Mesendoderm (in vitro differentiated cells): Measurements from ENCODE around the gene HERC3.

Source experiments
- DNase-seq: peaks from one replicate; pipeline ENCODE4 v3.0.0; 2013
- H2AK5ac ChIP-seq: 2 replicates; pipeline ENCODE4 v1.6.1; 2013; ENCODE audit warnings: low read length, inconsistent platforms
- H2BK120ac ChIP-seq: 2 replicates; pipeline ENCODE4 v1.6.1; 2013; ENCODE audit warnings: low read depth, mild to moderate bottlenecking, low read length, moderate library complexity, mixed read lengths
- H2BK15ac ChIP-seq: replicated peaks from 2 replicates; pipeline ENCODE4 v1.6.1; 2013; ENCODE audit warnings: low read depth, mild to moderate bottlenecking, moderate library complexity
- H2BK5ac ChIP-seq: 2 replicates; pipeline ENCODE4 v1.6.1; 2013; ENCODE audit warnings: low read length, inconsistent platforms
- H3K18ac ChIP-seq: 2 replicates; pipeline ENCODE4 v1.6.1; 2013; ENCODE audit warnings: mild to moderate bottlenecking, low read length, mixed read lengths
- H3K23ac ChIP-seq: one replicate; pipeline ENCODE4 v1.6.1; 2013; ENCODE audit warnings: low read length
- H3K27ac ChIP-seq: 2 replicates; pipeline ENCODE4 v1.5.1; 2013; ENCODE audit warnings: low read depth, mild to moderate bottlenecking, inconsistent platforms, low read length, moderate library complexity
- H3K27me3 ChIP-seq: 2 replicates; pipeline ENCODE4 v1.6.1; 2013; ENCODE audit warnings: low read length, control low read depth, mild to moderate bottlenecking, inconsistent platforms; ENCODE audit not compliant: insufficient read depth, poor library complexity
- H3K36me3 ChIP-seq: 2 replicates; pipeline ENCODE4 v1.6.1; 2013; ENCODE audit warnings: low read length, inconsistent platforms; ENCODE audit not compliant: control insufficient read depth, insufficient read depth
- H3K4ac ChIP-seq: one replicate; pipeline ENCODE4 v1.6.1; 2013; ENCODE audit warnings: low read depth, mild to moderate bottlenecking, low read length, moderate library complexity
- H3K4me1 ChIP-seq: 2 replicates; pipeline ENCODE4 v1.6.1; 2013; ENCODE audit warnings: low read depth, low read length, inconsistent platforms; ENCODE audit not compliant: control insufficient read depth
- H3K4me2 ChIP-seq: 2 replicates; pipeline ENCODE4 v1.6.1; 2013; ENCODE audit warnings: low read length
- H3K4me3 ChIP-seq: 2 replicates; pipeline ENCODE4 v1.5.1; 2013; ENCODE audit warnings: mild to moderate bottlenecking, low read length
- H3K56ac ChIP-seq: one replicate; pipeline ENCODE4 v1.6.1; 2013; ENCODE audit warnings: low read length
- H3K79me1 ChIP-seq: 2 replicates; pipeline ENCODE4 v1.6.1; 2013; ENCODE audit warnings: low read length, inconsistent platforms
- H3K79me2 ChIP-seq: 2 replicates; pipeline ENCODE4 v1.6.1; 2013; ENCODE audit warnings: mild to moderate bottlenecking, low read length; ENCODE audit not compliant: control insufficient read depth, insufficient read depth
- H3K9ac ChIP-seq: 2 replicates; pipeline ENCODE4 v1.6.1; 2013; ENCODE audit warnings: low read length, inconsistent platforms
- H4K5ac ChIP-seq: one replicate; pipeline ENCODE4 v1.6.1; 2013; ENCODE audit warnings: low read length
- H4K8ac ChIP-seq: one replicate; pipeline ENCODE4 v1.6.1; 2013; ENCODE audit warnings: low read depth, mild to moderate bottlenecking, control low read depth, low read length, moderate library complexity
- WGBS: extraction: QIAGEN DNeasy Blood & Tissue Kit; methylation state at CpG from one replicate; pipeline ENCODE4 v1.1.7; 2013; ENCODE audit warnings: low lambda C conversion rate, missing lambda C conversion rate; ENCODE audit not compliant: insufficient coverage; ENCODE audit errors: extremely low coverage; 5-methylcytosine and 5-hydroxymethylcytosine counted together

The HERC3 gene

GRCh38 chr4:88732714-88733368 is 140.6 kb downstream of the HERC3 start:
- Histone ChIP-seq H3K27ac (no peak overlapping the region), H2BK120ac (no peak overlapping the region), H3K56ac (no peak overlapping the region), H3K18ac (no peak overlapping the region), H3K4me3 (no peak overlapping the region), H4K8ac (no peak overlapping the region), H3K4ac (no peak overlapping the region), H3K4me2 (no peak overlapping the region), H2BK5ac (no peak overlapping the region), H3K9ac (no peak overlapping the region), H3K36me3 (no peaks in the 10 kb centered on the region), H3K79me1 (no peaks in the 10 kb centered on the region), H4K5ac (no peak overlapping the region), H2BK15ac (no peak overlapping the region), H2AK5ac (no peak overlapping the region), H3K4me1 (no peaks in the 10 kb centered on the region), H3K23ac (no peak overlapping the region), H3K27me3 (no peaks in the 10 kb centered on the region), H3K79me2 (no peaks in the 10 kb centered on the region)
- no peak for DNase-seq
- no CpG with 5 or more reads among the region's 5 CpGs for WGBS

GRCh38 chr4:88734403-88734949 is 142.2 kb downstream of the HERC3 start:
- no peak overlapping the region for H3K23ac ChIP-seq
- H3K4me2 ChIP-seq, result no peak overlapping the region
- no peak overlapping the region for H2BK5ac ChIP-seq
- no peak overlapping the region for H2AK5ac ChIP-seq
- H2BK15ac ChIP-seq, result no peak overlapping the region
- no peaks in the 10 kb centered on the region for H3K27me3 ChIP-seq
- no CpG with 5 or more reads among the region's 3 CpGs for WGBS
- H3K36me3 ChIP-seq, result no peaks in the 10 kb centered on the region
- H3K4me3 ChIP-seq, result no peak overlapping the region
- no peak overlapping the region for H3K27ac ChIP-seq
- DNase-seq, result no peak
- no peak overlapping the region for H4K8ac ChIP-seq
- H3K56ac ChIP-seq, result no peak overlapping the region
- H4K5ac ChIP-seq, result no peak overlapping the region
- no peaks in the 10 kb centered on the region for H3K79me2 ChIP-seq
- H3K4ac ChIP-seq, result no peak overlapping the region
- H3K9ac ChIP-seq, result no peak overlapping the region
- no peak overlapping the region for H2BK120ac ChIP-seq
- no peaks in the 10 kb centered on the region for H3K4me1 ChIP-seq
- no peaks in the 10 kb centered on the region for H3K79me1 ChIP-seq
- H3K18ac ChIP-seq, result no peak overlapping the region

- no peaks in the 10 kb centered on the region for H3K79me2 ChIP-seq
- H3K9ac ChIP-seq, result no peak overlapping the region
- H2BK5ac ChIP-seq, result no peak overlapping the region
- no peak overlapping the region for H3K4me2 ChIP-seq
- no peaks in the 10 kb centered on the region for H3K79me1 ChIP-seq
- no peak overlapping the region for H4K8ac ChIP-seq
- no peak overlapping the region for H3K18ac ChIP-seq
- no peak overlapping the region for H3K4me3 ChIP-seq
- H4K5ac ChIP-seq, result no peak overlapping the region
- H3K4ac ChIP-seq, result no peak overlapping the region
- H2BK15ac ChIP-seq, result no peak overlapping the region
- H2AK5ac ChIP-seq, result no peak overlapping the region
- H3K27ac ChIP-seq, result no peak overlapping the region
- no peaks in the 10 kb centered on the region for H3K27me3 ChIP-seq
- no peak overlapping the region for H3K56ac ChIP-seq
- no peak for DNase-seq
- no peak overlapping the region for H2BK120ac ChIP-seq
- H3K36me3 ChIP-seq, result no peaks in the 10 kb centered on the region
- no peaks in the 10 kb centered on the region for H3K4me1 ChIP-seq
- no peak overlapping the region for H3K23ac ChIP-seq
- no CpG with 5 or more reads among the region's 1 CpG for WGBS
Observed at GRCh38 chr4:88735564-88735963, 143.3 kb downstream of the HERC3 start.

GRCh38 chr4:88736264-88736663 is 144.0 kb downstream of the HERC3 start:
- Histone ChIP-seq H2BK15ac (no peak overlapping the region), H3K23ac (no peak overlapping the region), H4K5ac (no peak overlapping the region), H3K36me3 (no peaks in the 10 kb centered on the region), H3K27ac (no peak overlapping the region), H3K27me3 (no peaks in the 10 kb centered on the region), H4K8ac (no peak overlapping the region), H3K9ac (no peak overlapping the region), H3K79me2 (no peaks in the 10 kb centered on the region), H2AK5ac (no peak overlapping the region), H3K18ac (no peak overlapping the region), H3K56ac (no peak overlapping the region), H2BK120ac (no peak overlapping the region), H3K4me1 (no peaks in the 10 kb centered on the region), H3K4me3 (no peak overlapping the region), H3K4me2 (no peak overlapping the region), H2BK5ac (no peak overlapping the region), H3K4ac (no peak overlapping the region), H3K79me1 (no peaks in the 10 kb centered on the region)
- WGBS, result no CpG with 5 or more reads among the region's 3 CpGs
- DNase-seq, result no peak

- Histone ChIP-seq H2BK5ac (no peak overlapping the region), H2AK5ac (no peak overlapping the region), H3K56ac (no peak overlapping the region), H2BK15ac (no peak overlapping the region), H3K79me2 (no peaks in the 10 kb centered on the region), H3K36me3 (no peaks in the 10 kb centered on the region), H3K27me3 (no peaks in the 10 kb centered on the region), H3K23ac (no peak overlapping the region), H3K9ac (no peak overlapping the region), H4K5ac (no peak overlapping the region), H3K18ac (no peak overlapping the region), H3K79me1 (no peaks in the 10 kb centered on the region), H2BK120ac (no peak overlapping the region), H3K4me2 (no peak overlapping the region), H3K4me1 (no peaks in the 10 kb centered on the region), H3K27ac (no peak overlapping the region), H3K4ac (no peak overlapping the region), H3K4me3 (no peak overlapping the region), H4K8ac (no peak overlapping the region)
- no CpG with 5 or more reads among the region's 14 CpGs for WGBS
- peak; percentile 19 for DNase-seq
Observed at GRCh38 chr4:88737307-88737941, 145.1 kb downstream of the HERC3 start.
